Epithelial cell of proximal tubule (primary cell): Measurements from ENCODE around the gene ATP6V0A1. TPM values are rescaled to one million over a fixed set of nuclear protein-coding genes. Genes with fewer than 3 reads are reported as not detected.
"Not testable (repeated sequence)": the region's sequence is repeated elsewhere in the genome, so short reads cannot be mapped to it uniquely, and the experiment has no call there.

ENCODE experiments used
- DNase-seq: peaks from one replicate; pipeline ENCODE4 v3.0.0-alpha.2; 2011; ENCODE audit warnings: low read depth
- H3K4me3 ChIP-seq: 2 replicates; pipeline ENCODE4 v1.5.1; 2011; ENCODE audit warnings: low read depth, mild to moderate bottlenecking, low read length
- total RNA-seq: library from RNA; depleted of rRNA; stranded (reverse); fragments of >200 nt; gene quantifications from 2 replicates; pipeline ENCODE4 v1.2.3, GENCODE V29; 2015
- TF ChIP-seq, protein P1 (sequence below): conservative IDR thresholded peaks from 2 replicates; pipeline ENCODE4 v1.5.1; 2012; ENCODE audit warnings: low read depth, mild to moderate bottlenecking, low read length

Gene ATP6V0A1
- total RNA-seq, 1 donor from 2014 or later = 32.3 TPM

DNA sequence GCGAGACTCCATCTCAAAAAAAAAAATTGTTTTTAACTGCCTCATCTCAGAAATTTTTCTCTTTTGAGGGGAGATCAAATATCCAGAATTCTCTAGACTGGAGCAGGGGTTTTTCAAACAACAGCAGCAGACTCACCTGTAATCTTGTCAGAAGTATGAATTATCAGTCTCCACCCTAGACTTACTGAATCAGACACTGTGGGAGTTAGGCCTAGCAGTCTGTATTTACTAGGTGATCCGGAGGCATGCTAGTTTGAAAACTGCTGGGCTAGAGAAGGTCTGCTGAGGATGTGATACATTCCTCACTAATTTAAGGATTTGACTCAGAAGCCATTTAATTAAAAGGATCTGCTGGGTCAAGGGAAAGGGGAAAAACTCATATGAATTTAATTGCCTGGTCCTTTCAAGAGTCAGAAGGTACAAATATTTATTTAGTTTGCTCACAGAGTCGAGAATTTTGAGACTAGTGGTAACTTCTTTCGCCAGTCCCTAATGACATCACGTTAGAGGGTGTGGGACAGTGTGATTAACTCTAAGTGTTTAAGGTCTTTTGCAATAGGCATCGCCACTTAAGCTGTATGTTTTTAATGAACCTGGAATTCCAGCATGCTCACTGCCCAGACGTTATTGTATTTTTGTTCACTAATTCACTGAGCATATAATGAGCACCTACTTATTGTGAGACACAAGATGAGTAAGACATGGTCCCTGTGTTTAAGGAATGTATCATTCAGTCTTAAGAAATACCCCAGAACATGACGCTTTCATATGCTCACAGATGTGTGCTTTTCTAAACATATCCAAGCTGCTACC, 14.2 kb downstream of the ATP6V0A1 start:
- DNase-seq = peak; percentile 13
- no peak overlapping the region for H3K4me3 ChIP-seq
- TF ChIP-seq, protein P1, sequence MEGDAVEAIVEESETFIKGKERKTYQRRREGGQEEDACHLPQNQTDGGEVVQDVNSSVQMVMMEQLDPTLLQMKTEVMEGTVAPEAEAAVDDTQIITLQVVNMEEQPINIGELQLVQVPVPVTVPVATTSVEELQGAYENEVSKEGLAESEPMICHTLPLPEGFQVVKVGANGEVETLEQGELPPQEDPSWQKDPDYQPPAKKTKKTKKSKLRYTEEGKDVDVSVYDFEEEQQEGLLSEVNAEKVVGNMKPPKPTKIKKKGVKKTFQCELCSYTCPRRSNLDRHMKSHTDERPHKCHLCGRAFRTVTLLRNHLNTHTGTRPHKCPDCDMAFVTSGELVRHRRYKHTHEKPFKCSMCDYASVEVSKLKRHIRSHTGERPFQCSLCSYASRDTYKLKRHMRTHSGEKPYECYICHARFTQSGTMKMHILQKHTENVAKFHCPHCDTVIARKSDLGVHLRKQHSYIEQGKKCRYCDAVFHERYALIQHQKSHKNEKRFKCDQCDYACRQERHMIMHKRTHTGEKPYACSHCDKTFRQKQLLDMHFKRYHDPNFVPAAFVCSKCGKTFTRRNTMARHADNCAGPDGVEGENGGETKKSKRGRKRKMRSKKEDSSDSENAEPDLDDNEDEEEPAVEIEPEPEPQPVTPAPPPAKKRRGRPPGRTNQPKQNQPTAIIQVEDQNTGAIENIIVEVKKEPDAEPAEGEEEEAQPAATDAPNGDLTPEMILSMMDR = no peak

DNA sequence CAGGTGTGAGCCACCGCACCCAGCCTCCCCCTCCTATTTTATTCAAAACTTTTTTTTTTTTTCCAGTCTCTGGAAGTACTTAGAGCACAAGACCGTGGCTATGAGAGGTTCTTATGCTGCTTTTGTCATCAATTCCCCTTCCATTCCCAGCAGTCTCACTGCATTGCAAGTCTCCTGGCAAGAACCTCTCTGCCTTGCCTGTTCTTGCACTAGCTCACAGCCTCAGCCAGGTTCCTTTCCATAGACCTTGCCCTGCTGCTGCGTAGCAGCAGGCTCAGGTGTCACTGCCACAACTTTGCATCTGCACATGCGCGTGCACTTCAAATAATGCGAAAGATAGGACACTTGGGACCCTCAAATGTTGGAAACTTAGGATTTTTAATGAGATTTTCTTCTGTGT, 15.6 kb downstream of the ATP6V0A1 start:
- TF ChIP-seq, protein P1 = no peak
- no peak overlapping the region for H3K4me3 ChIP-seq
- DNase-seq = no peak

DNA sequence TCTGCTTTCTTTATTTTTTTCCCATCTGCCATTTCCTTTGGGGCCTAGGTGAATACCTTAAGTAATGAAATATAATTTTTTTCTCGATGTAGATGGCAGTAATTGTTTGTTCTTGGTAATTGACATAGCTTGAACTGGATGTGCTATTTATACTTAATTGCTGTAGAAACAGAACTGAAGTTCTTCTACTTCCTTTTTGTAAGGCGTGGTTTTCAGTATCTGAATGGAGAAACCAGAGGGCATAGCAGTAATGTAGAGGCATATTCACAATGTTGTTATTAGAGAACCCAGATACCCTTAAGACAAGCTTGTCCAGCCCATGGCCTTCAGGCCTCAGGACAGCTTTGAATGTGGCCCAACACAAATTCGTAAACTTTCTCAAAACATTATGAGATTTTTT, 16.4 kb downstream of the ATP6V0A1 start:
- TF ChIP-seq, protein P1 = no peak
- DNase-seq = no peak
- no peak overlapping the region for H3K4me3 ChIP-seq

DNA sequence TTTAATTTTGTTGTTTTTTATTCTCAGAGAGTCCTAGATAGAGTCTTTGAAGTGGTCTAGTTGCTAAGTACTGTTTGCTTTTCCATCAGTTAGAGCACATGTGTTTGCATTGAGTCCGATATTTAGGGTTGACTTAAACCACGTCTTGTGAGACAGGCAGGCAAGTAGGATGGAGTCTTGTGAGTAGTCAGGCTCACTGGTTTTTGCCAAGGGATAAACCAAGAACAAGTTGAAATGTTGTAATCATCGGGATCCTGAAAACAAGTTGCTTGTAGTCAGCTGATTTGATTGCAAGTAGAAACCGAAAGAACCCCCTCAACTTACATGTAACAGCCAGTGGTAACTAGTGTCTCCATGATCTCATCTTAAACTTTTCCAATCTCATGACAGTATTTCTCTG, 17.2 kb downstream of the ATP6V0A1 start:
- DNase-seq = no peak
- TF ChIP-seq, protein P1 = no peak
- no peak overlapping the region for H3K4me3 ChIP-seq

DNA sequence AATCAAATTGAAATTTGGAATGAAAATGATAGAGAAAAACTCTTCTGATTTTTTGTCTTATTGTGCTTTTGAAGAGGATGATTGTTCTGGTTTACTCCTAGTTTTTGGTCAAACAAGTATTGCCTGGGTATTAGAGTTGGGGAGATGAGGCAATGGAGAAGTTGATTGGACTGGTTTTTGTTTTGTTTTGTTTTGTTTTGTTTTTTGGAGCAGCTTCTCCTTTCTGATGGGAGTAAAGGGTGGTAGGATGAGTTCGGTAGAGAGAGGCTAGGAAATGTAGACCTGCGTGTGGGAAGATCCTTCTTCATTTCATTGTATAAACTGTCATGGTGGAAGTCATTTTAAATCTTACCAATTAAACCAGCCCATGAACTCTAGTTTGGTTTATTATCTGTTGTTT, 17.7 kb downstream of the ATP6V0A1 start:
- TF ChIP-seq, protein P1 = no peak
- H3K4me3 ChIP-seq = no peak overlapping the region

DNA sequence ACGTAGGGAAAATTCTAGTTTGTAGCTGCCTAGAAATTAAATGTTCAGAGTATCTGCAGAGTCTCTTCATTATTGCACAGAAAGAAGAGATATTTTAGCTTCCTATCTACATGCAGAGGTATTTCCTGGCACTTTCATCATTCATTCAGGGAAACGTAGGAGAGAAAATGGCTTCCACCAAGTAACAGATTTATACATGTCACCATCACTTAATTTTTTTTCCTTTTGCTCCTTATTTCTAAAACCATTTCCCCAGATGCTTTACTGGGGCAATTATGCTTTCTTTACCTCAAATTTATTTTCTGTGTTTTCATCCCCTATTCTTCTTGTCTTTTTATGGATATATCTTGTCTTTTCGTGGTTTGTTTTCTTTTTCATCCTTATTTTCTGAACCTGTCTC, 18.5 kb downstream of the ATP6V0A1 start:
- H3K4me3 ChIP-seq = no peak overlapping the region
- TF ChIP-seq, protein P1 = no peak
- no peak for DNase-seq

More for the DNA sequence above, 17.7 kb downstream of the ATP6V0A1 start:
- no peak for DNase-seq

GRCh38 chr17:42477824-42478223, 19.1 kb downstream of the ATP6V0A1 start:
- H3K4me3 ChIP-seq = not testable (repeated sequence)

More at GRCh38 chr17:42477824-42478223, 19.1 kb downstream of the ATP6V0A1 start:
- not testable (repeated sequence) for DNase-seq
